Skin epidermis (tissue), 12 donors: ENCODE results near the gene SP140.
"Not testable (repeated sequence)": the region's sequence is repeated elsewhere in the genome, so short reads cannot be mapped to it uniquely, and the experiment has no call there.

Source experiments
- H3K27ac ChIP-seq, 21 experiments: fragments of 200-600 bp; sonication (generic) in 11 of 21; one replicate each; pipeline ENCODE4 v1.5.0; 2020; ENCODE audit warnings: mild to moderate bottlenecking in 3 of 21, inconsistent platforms in 2 of 21, moderate library complexity in 2 of 21
- H3K4me3 ChIP-seq, 7 experiments: fragments of 200-600 bp; sonication (generic) in 2 of 7; one replicate each; pipeline ENCODE4 v1.5.0; 2020; ENCODE audit warnings: inconsistent platforms in 2 of 7, mild to moderate bottlenecking in 2 of 7, moderate library complexity in 1 of 7

The SP140 gene

DNA sequence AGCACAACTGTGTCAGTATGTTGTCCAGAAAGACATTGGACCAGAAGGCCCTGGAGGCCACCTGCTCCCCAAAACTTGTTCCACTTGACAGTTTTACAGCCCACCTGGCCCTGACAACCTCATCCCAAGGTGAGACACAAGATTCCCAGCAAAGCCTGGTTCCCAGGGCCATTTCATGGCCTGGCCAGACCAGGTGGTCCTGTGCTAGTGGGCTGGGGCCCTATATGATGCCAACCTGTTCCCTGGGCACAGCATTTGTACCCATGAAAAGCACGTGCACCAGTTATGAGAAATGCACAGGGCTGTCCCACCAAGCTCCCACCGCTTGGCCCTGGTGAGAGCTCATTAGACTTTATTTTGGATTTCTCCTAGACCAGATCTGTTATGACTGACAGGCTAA is 95.5 kb downstream of the SP140 start:
- Histone ChIP-seq H3K4me3 (no peak overlapping the region), H3K27ac (no peak overlapping the region)

DNA sequence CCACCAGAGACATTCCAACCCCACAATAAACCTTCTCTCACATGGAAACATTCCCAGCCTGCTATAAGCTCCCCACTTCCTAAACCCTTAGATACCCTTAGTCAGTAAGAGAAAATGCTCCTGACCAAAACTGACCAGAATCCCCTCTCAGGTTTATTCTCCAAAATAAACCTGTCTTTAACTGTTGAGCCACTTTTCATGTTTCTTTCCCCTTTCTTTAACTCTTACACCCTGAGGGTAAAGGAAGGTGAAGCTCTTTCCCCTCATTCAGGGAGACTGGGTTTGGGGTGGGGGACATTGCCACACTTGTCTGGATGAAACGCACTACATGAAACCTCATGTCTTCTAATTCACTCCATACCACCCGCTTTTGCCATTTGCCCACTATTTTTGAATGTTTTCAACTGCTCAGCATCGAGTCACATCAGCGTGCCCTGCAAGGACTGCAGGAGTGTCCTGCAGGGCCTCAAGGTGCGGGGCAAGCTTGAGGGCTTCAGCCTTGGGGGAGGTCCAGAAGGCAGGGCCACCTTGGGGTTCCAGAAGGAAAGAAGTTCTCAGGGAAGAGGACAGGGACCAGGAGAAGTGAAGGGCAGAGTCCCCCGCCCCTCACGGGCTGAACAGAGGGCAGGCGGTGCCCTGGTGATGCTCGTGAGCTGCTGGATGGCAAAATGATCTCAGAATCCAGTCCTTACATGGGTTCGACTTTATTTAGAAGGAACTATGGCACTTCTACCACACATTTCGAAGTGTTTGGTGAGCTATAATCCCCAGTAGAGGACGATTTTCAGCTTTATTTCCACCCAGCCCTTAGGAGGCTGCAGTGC is 97.2 kb downstream of the SP140 start:
- H3K4me3 ChIP-seq: no peak overlapping the region
- no peak overlapping the region for H3K27ac ChIP-seq

DNA sequence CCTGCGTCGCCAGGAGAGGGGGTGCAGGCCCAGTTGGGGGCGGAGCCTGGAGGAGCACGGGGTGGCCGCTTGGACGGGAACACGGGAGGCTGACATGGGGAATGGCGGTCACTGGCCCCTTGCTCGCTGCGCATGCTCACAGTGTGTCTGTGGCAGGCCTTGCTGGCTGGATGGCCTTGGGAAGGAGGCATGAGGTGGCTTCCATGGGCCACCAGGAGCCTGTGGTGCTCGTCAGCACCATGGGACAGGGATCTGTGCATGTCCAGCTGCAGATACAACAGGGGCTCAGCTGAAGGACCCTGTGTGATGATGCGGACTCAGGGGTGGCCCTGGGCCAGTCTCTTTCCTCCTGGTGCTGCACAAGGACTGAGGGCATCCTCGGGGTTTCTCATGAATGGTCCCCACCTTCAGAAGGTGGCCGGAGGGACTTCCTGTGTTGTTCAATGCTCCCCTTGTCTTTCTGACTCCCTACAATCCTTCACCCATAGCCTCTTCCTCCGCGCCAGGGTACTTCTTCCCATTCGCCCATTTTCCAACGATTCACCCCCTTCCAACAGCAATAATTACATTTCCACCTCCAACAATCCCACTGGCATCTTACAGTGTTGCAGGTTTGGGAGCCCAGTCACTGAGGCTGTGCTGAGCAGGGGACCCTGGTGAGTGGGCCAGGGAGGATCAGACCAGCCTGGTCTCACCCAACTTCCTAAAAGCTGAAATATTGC is 98.0 kb downstream of the SP140 start:
- H3K27ac ChIP-seq: no peak overlapping the region

DNA sequence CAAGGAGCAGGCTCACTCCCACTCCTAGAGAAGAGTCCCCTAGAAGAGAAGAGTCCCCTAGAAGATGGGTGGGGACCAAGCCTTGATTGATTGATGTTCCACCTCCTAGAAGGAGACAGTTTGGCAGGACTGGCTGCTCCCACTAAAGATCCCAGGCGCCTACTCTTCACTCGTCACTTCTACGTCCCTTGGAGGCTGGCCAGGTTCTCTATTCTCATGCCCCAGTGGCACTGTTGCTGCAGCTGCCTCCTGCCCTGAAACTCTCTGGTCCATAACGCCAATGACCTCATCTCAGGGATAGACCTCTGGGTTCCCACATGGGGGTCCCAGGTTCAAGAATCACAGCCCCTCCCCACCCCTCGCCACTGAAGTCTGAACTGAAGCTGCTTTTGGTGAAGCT is 99.0 kb downstream of the SP140 start:
- H3K4me3 ChIP-seq: no peak overlapping the region
- no peak overlapping the region for H3K27ac ChIP-seq

More for the DNA sequence above, 98.0 kb downstream of the SP140 start:
- H3K4me3 ChIP-seq: no peak overlapping the region

DNA sequence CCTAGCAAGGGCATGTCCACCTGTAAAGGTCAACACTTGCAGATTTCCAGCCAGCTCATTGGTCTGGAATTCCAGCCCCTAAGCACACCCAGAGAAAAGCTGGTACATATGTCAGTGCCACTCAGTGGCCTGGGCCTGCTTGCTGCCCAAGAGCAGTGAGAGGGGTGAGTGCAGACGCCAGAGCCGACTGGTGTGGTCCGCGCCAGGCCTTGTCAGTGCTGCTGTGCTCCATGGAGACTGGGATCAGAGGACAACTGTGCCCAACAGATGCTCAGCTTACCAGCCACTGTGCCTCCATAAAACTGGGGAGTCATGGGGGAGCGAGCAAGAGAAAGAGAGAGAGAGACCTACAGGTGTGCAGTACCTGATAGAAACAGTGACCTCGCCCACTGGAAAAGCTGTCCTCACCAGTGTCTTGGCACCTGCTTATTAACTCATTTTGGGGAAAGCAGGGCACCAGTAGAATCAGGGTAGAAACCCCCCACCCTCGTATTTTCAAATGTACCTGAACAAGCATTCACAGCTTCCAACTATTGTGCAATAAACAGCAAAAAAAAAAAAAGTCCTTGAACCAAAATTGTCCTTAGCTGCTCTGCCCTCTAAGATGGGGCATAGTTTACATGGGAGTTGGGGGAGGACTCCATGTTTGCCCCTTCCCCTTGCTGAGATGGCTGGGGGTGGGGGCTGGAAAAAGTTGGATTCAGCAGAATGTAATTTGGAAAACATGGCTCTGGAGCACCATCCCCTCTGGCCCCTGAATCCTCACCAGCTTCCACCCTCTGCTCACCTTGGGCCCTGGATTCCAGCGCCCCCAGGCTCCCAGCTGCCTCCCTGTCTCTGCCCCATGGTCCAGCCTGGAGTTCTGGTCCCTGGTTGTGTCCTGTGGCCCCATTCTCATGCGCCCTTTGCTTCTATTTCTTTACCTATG is 100.0 kb downstream of the SP140 start:
- no peak overlapping the region for H3K4me3 ChIP-seq
- H3K27ac ChIP-seq: peak overlapping the region in 1 of 21 experiments; percentile 86

DNA sequence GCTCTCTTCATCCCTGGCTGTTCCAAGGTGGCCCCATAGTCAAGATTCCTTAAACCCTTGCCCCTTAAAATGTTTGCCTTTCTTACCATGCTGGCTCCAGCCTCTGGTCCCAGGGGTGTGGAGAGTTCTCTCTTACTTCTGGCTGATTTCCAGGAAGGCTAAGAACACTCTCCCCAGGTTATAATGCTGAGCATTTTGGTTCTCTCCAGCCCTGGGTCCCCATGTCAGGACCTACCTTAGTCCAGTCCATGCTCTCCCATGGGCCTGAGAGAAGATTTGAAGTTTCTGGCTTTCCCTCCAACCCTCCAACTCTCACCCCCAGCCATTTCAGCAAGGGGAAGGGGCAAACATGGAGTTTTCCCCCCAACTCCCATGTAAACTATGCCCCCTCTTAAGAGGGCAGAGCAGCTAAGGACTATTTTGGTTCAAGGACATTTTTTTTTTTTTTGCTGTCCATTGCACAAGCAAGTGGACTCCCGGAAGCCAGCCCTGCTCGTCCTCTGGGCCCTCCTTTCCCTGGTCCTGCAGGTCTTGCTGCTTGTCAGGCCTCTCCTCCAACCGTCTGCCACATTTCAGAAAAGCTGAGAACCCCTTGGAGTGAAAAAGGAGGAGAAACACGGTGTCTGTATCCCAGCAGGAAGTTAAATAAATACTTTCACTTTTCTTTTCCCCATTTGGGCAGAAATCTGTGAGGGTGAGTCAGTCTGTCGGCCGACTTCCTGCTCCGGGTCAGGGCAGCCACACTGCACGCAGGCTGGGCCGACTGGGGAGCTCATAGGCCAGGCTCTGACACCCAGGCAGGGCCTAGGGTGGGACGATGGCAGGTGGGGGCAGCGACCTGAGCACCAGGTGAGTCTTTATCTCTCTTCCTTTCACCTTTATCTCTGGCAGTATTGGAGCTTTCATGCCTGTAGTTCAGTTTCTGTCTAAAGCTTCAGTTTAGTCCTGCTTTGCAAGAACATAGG is 101.2 kb downstream of the SP140 start, which contains the start of gene SP140L:
TSS of gene SP140L (plus strand) at position 741 of the 965 bp plus-strand sequence. CDS start at position 818, 77 bp downstream.
- peak within 1 kb of the TSS; percentile 14 to 91 (median 81) for H3K27ac ChIP-seq
- peak within 1 kb of the TSS; percentile 8 to 39 (median 29) for H3K4me3 ChIP-seq

DNA sequence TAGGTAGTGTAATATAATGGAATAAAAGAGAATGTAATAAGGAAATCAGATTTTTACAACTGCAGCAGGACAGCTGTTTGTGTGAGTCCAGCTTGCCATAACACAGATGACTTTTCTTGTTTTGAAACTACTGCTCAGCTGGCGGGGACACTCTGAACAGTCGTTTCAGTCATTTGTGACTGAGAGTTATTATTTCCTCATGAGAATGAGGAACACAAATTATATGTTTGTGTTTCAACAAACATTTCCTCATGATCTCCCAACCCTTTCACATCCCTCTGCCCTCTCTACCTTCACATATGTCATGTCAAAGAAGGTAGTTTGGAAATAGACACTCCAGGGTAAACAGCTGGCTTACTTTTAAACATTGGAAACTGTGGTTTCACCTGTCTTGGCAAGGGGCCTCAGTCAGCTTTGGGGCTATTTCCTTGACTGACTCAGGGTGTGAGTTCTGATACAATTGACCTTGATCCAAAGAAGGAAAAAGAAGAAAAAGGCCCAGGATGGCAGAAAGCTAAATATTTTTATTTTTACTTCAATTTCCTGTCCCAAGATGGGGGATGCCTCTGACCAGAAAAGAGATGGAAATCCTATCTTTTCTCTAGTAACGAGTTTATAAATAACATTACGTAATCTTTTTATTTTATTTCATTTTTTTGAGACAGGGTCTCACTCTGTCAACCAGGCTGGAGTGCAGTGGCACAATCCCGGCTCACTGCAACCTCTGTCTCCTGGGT is 102.0 kb downstream of the SP140 start:
- H3K4me3 ChIP-seq: peak overlapping the region; percentile 8 to 39 (median 29)
- H3K27ac ChIP-seq: peak overlapping the region in 20 of 21 experiments; percentile 14 to 91 (median 82)

DNA sequence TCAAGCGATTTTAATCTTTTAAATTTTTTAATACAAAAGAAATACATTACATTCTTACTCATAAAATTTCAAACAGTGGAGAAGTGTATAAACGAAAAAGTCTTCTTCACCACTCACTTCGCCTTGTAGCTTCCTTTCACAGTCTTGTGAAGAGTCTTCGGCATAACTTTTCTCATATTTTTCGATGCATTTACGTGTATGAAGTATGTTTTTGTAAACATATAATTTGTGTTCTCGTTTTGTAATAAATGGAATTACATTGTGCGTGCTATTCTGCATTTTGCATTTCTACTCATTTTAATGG is 102.6 kb downstream of the SP140 start:
- peak overlapping the region in 1 of 7 experiments; percentile 33 for H3K4me3 ChIP-seq
- peak overlapping the region in 5 of 21 experiments; percentile 85 to 87 (median 86) for H3K27ac ChIP-seq

DNA sequence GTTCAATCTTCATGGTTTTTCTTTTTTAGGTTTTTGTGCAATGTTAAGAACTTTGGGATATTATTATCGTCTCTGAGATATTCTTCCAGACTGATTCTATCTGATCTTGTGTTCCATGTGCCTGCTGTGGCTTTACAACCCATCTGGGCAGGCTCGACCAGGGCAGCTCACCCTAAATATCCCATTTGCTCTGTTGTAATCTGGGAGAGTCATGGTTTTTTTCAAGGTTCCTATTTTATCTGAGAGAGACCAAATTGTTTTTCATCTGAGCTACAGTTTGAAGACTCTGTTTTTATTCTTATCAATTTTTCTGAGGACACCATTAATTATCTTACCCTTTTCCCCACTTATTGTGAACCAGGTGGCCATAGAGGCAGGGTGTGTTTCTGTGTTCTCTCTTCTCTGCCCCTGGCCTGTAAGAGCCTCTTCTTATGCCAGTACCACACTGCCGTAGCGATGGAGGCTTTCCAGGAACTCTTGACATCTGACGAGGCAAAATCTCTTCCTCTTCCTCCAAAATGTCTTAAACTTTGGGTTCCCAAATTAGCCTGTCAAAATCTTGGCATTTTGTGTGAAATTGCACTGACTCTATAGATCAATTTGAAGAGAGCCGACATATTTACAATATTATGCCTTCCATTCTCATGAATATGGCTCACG is 104.5 kb downstream of the SP140 start:
- no peak overlapping the region for H3K27ac ChIP-seq
- H3K4me3 ChIP-seq: no peak overlapping the region

DNA sequence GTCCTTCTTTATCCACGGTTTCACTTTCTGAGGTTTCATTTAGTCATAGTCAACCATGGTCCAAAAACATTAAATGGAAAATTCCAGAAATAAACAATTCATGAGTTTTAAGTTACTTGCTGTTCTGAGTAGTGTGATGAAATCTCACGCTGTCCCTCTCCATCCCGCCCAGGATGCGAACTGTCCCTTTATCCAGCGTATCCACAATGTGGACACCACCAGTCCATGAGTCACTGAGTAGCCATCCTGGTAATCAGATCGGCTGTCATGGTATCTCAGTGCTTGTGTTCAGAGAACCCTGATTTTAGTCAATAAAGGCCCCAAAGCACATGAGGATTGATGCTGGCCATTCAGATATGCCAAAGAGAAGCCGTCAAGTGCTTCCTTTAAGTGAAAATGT is 105.2 kb downstream of the SP140 start:
- Histone ChIP-seq H3K4me3 (no peak overlapping the region), H3K27ac (no peak overlapping the region)

DNA sequence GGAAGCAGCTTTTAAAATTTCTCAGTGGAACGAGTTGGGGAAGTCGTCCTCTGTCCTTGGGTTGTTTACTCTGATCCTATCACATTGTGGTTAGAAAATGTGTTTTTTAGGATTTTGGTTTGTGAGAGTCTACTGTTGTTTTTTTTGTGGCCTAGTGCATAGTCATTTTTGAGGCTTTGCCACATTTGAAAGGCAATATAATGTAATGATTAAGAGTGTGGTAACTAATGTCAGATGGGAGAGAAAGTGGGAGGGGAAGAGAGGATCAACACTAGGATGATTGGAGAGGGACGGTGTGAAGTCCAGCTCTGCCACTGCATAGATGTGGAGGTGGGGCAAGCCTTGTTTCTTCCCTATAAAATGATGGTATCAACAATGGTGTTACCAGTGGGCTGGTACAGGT is 109.9 kb downstream of the SP140 start:
- H3K4me3 ChIP-seq: no peak overlapping the region
- H3K27ac ChIP-seq: peak overlapping the region in 2 of 21 experiments; percentile 5 to 10

DNA sequence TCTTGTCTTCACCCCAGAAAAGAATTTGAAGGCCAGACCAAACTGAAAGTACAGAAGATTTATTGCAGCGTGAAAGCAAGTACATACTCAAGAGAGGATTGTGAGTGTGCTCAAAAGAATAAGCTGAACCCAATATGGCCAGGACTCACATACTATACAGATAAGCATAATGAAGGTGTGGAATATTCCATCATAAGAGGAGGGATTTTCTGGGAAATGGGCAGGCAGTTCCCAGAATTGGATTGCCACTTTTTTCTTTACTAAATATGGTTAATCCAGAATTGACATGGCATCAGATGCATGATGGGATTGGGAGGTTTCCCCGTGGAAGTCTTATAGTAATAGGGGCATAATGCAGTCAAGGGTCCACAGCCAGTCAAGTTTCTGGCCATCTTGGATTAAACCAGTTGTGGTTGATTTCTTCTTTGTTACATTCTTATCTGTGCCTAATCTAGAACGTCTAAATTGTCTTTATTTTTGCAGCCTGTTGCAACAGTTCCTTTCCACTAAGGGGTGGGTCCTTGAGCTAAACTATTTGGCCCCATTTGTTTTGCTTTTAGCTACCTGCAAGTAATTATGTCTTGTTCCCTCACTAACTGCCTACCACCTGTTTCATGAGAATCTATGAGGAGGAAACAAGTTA is 110.4 kb downstream of the SP140 start:
- no peak overlapping the region for H3K4me3 ChIP-seq
- peak overlapping the region in 1 of 21 experiments; percentile 10 for H3K27ac ChIP-seq

DNA sequence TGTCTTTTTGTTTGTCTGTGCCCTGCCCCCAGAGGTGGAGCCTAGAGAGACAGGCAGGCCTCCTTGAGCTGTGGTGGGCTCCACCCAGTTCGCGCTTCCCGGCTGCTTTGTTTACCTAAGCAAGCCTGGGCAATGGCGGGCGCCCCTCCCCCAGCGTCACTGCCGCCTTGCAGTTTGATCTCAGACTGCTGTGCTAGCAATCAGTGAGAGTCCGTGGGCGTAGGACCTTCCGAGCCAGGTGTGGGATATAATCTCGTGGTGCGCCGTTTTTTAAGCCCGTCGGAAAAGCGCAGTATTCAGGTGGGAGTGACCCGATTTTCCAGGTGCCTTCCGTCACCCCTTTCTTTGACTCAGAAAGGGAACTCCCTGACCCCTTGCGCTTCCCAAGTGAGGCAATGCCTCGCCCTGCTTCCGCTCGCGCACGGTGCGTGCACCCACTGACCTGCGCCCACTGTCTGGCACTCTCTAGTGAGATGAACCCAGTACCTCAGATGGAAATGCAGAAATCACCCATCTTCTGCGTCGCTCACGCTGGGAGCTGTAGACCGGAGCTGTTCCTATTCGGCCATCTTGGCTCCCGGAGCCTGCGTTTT is 116.5 kb downstream of the SP140 start:
- not testable (repeated sequence) for H3K4me3 ChIP-seq, H3K27ac ChIP-seq

DNA sequence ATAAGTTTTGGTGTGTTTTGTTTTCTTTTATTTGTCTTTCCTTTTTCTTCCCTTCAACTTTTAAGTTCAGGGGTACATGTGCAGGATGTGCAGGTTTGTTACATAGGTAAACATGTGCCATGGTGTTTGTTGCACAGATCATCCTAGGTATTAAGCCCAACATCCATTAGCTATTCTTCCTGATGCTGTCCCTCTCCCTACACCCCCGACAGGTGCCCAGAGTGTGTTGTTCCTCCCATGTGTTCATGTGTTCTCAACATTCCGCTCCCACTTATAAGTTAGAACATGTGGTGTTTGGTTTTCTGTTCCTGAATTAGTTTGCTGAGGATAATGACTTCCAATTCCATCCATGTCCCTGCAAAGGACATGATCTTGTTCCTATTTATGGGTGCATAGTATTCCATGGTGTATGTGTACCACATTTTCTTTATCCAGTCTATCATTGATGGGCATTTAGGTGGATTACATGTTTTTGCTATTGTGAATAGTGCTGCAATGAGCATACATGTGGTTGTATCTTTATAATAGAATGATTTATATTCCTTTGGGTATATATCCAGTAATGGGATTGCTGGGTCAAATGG is 117.6 kb downstream of the SP140 start:
- not testable (repeated sequence) for H3K27ac ChIP-seq, H3K4me3 ChIP-seq

DNA sequence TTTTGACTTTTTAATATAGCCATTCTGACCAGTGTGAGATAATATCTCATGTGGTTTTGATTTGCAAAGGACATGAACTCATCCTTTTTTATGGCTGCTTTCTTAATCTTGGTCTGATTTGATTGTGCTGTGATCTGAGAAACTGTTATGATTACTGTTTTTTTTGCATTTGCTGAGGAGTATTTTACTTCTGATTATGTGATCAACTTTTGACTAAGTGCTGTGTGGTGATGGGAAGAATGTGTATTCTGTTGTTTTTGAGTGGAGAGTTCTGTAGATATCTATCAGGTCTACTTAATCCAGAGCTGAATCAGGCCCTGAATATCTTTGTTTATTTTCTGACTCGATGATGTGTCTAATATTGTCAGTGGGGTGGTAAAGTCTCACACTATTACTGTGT is 118.2 kb downstream of the SP140 start:
- no peak overlapping the region for H3K27ac ChIP-seq
- no peak overlapping the region for H3K4me3 ChIP-seq

DNA sequence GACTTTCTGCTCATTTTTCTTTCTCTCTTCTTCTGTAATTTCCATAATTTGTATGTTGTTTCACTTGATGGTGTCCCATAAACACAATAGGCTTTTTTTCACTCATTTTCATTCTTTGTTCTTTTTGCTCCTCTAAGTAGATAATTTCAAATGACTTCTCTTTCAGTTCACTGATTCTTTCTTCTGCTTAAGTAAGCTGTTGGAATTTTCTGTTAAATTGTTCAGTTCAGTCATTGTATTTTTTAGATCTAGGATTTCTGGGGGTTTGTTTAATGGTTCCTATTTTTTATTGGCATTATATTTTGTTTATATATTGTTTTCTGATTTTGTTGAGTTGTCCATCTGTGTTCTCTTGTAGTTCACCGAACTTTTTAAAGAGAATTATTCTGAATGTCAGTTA is 120.9 kb downstream of the SP140 start:
- Histone ChIP-seq H3K4me3 (no peak overlapping the region), H3K27ac (no peak overlapping the region)
